ENCODE data around the gene MAML3.

GRCh38 chr4:139951021-139951420 lies 203.0 kb downstream of the MAML3 start:
- TF ChIP-seq, protein P1, sequence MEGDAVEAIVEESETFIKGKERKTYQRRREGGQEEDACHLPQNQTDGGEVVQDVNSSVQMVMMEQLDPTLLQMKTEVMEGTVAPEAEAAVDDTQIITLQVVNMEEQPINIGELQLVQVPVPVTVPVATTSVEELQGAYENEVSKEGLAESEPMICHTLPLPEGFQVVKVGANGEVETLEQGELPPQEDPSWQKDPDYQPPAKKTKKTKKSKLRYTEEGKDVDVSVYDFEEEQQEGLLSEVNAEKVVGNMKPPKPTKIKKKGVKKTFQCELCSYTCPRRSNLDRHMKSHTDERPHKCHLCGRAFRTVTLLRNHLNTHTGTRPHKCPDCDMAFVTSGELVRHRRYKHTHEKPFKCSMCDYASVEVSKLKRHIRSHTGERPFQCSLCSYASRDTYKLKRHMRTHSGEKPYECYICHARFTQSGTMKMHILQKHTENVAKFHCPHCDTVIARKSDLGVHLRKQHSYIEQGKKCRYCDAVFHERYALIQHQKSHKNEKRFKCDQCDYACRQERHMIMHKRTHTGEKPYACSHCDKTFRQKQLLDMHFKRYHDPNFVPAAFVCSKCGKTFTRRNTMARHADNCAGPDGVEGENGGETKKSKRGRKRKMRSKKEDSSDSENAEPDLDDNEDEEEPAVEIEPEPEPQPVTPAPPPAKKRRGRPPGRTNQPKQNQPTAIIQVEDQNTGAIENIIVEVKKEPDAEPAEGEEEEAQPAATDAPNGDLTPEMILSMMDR (IDR thresholded peaks at IDR 0.05; ENCODE audit: insufficient read depth, low read length): no peak
- no peak for TF ChIP-seq POLR2AphosphoS5 (IDR thresholded peaks at IDR 0.05; ENCODE audit: low read depth)
- TF ChIP-seq REST (IDR thresholded peaks at IDR 0.05; ENCODE audit: insufficient replicate concordance, low read depth): no peak
- no peak for TF ChIP-seq GABPA (IDR thresholded peaks at IDR 0.05; ENCODE audit: low read depth)
- peak; percentile 52; the same call in 1 of the 2 replicates for TF ChIP-seq SPI1 (IDR thresholded peaks at IDR 0.05; ENCODE audit: borderline replicate concordance, low read depth)

All from HL-60 (cell line).